Upper lobe of left lung (tissue), 4 donors: ENCODE data around the gene RAI1.
A peak's percentile ranks its signal among the peaks of the same experiment; 100 is the strongest.

Source experiments
- CTCF ChIP-seq, 6 experiments: fragments of 450-650 bp in 4 of 6; fragments of 200-600 bp in 2 of 6; sonication (generic) in 2 of 6; IDR thresholded peaks; one replicate each; pipeline ENCODE4 v1.5.1; 2016 to 2019; ENCODE audit warnings: antibody characterized with exemption in 6 of 6
- POLR2AphosphoS5 ChIP-seq, 2 donors: sonication (generic); formaldehyde crosslinking; IDR thresholded peaks; one replicate each; pipeline ENCODE4 v1.5.1; 2017; ENCODE audit warnings: antibody characterized with exemption in 2 of 2

- TF ChIP-seq CTCF (IDR thresholded peaks at IDR 0.05), result peak in 1 of 6 experiments; percentile 2
- TF ChIP-seq POLR2AphosphoS5 (IDR thresholded peaks at IDR 0.05), result no peak
Measured at GRCh38 chr17:17682293-17682736, 1.1 kb downstream of the RAI1 start.
